WTC11 (cell line): ENCODE data around the gene CHPF2. TPM values are rescaled to one million over a fixed set of nuclear protein-coding genes. Genes with fewer than 3 reads are reported as not detected.

Experiments used
- ATAC-seq: fragments of 200-7000 bp; cut with Tn5 transposase; 2 replicates; pipeline ENCODE4 v1.10.0; 2021; ENCODE audit warnings: mild to moderate bottlenecking, moderate library complexity
- CTCF ChIA-PET: fragments of 300-600 bp; sonication (Branson Sonifier 250); formaldehyde crosslinking; loops from one replicate; lab custom pipeline; 2021; ENCODE audit warnings: antibody characterized with exemption; lab: Charles Lee
- POLR2A ChIA-PET: fragments of 350-600 bp; sonication (Branson Sonifier 250); formaldehyde crosslinking; loops from one replicate; lab custom pipeline; 2021; ENCODE audit warnings: antibody characterized with exemption; lab: Charles Lee
- DNase-seq: peaks from one replicate; pipeline ENCODE4 v3.0.0; 2021; ENCODE audit warnings: low spot score
- H3K27ac Mint-ChIP-seq: 2 replicates; pipeline ENCODE4 v1.8.0; 2021; ENCODE audit warnings: mixed read lengths
- H3K27me3 Mint-ChIP-seq: 2 replicates; pipeline ENCODE4 v1.8.0; 2021; ENCODE audit warnings: low read depth, mild to moderate bottlenecking, moderate library complexity, mixed read lengths
- H3K36me3 Mint-ChIP-seq: 2 replicates; pipeline ENCODE4 v1.8.0; 2021; ENCODE audit warnings: mixed read lengths
- H3K4me1 Mint-ChIP-seq: 2 replicates; pipeline ENCODE4 v1.8.0; 2022; ENCODE audit warnings: mixed read lengths
- H3K4me3 Mint-ChIP-seq: 2 replicates; pipeline ENCODE4 v1.8.0; 2021; ENCODE audit warnings: mild to moderate bottlenecking, moderate library complexity, mixed read lengths
- H3K9me3 Mint-ChIP-seq: 2 replicates; pipeline ENCODE4 v1.8.0; 2021; ENCODE audit warnings: mixed read lengths
- ATF1 ChIP-seq: sonication (generic); formaldehyde crosslinking; IDR thresholded peaks from 2 replicates; pipeline ENCODE4 v1.8.1; 2023; ENCODE audit warnings: mild to moderate bottlenecking, moderate library complexity, missing genetic modification reagents
- CREM ChIP-seq: sonication (generic); formaldehyde crosslinking; IDR thresholded peaks from 2 replicates; pipeline ENCODE4 v1.8.1; 2022; ENCODE audit warnings: mild to moderate bottlenecking, missing genetic modification reagents, moderate library complexity
- NR3C1 ChIP-seq: sonication (generic); formaldehyde crosslinking; conservative IDR thresholded peaks from 2 replicates; pipeline ENCODE4 v1.8.1; 2023; ENCODE audit warnings: low read depth, mild to moderate bottlenecking, missing genetic modification reagents
- TP53 ChIP-seq: sonication (generic); formaldehyde crosslinking; IDR thresholded peaks from 2 replicates; pipeline ENCODE4 v1.8.1; 2023; ENCODE audit warnings: mild to moderate bottlenecking, missing genetic modification reagents
- total RNA-seq: library from RNA; stranded (reverse); gene quantifications from 3 replicates; pipeline ENCODE4 v1.2.3, GENCODE V29; 2021
- TF ChIP-seq, protein P1 (sequence below): fragments of 250-450 bp; sonication (Bioruptor Pico); IDR thresholded peaks from 2 replicates; pipeline ENCODE4 v1.9.0; 2021; ENCODE audit warnings: mild to moderate bottlenecking
- TF ChIP-seq, protein P2 (sequence below): sonication (generic); formaldehyde crosslinking; IDR thresholded peaks from 2 replicates; pipeline ENCODE4 v1.8.0; 2023; ENCODE audit warnings: missing genetic modification reagents, mild to moderate bottlenecking, borderline replicate concordance
- TF ChIP-seq, protein P3 (sequence below): sonication (generic); formaldehyde crosslinking; IDR thresholded peaks from 2 replicates; pipeline ENCODE4 v1.8.0; 2022; ENCODE audit warnings: mild to moderate bottlenecking, missing genetic modification reagents
- TF ChIP-seq, protein P4 (sequence below): fragments of 250-450 bp; sonication (Bioruptor Pico); IDR thresholded peaks from 2 replicates; pipeline ENCODE4 v2.1.2; 2022; ENCODE audit warnings: mild to moderate bottlenecking, moderate library complexity
- TF ChIP-seq, protein P5 (sequence below): fragments of 250-450 bp; sonication (Bioruptor Pico); IDR thresholded peaks from 2 replicates; pipeline ENCODE4 v1.9.0; 2021; ENCODE audit warnings: moderate library complexity, mild to moderate bottlenecking, inconsistent platforms, borderline replicate concordance
- TF ChIP-seq, protein P6 (sequence below): fragments of 250-450 bp; sonication (Bioruptor Pico); IDR thresholded peaks from 2 replicates; pipeline ENCODE4 v1.9.0; 2021; ENCODE audit warnings: mild to moderate bottlenecking

The CHPF2 gene
- total RNA-seq, 1 experiment from 2014 or later = 30.7 TPM

DNA sequence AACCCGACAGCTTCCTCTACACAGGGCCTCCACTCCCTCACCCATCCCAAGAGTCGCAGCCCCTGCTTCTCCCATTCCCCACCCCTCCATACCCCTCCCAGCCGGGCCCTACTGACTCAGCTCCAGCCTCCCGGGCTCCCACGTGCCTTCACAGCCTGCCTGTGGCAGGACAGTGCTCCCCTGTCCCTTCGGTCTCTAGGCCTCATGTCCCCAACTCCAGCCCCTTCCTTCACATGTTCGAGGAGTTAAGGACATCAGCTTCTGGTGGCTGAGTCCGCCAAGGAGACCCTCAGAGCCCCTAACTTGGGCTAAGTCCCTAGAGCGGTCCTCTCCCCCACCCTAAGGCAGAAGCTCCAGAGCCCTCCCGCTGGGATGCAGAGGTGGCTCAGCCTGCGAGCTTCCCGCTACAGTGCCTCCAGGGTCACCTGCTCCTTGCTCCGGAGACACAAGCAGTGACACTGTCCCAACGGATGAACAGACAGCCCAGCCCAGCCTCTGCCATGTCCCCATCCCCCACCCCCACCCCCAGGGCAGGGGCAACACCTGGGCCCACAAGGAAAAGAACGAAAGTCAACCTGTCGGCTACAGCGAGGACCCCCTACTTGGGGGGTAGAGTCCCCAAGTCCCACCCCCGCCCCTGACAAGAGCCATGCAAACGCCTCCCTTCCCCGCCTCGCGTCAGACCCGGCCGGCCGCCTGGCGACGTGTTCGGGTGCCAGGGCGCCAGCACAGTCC is 15.5 kb downstream of the CHPF2 start:
- Mint-ChIP-seq H3K27me3 (peaks cover 65% of the 10 kb centered on the region), H3K27ac (no peak overlapping the region), H3K4me3 (peak overlapping the region; percentile 83), H3K4me1 (peaks cover 59% of the 10 kb centered on the region), H3K36me3 (no peaks in the 10 kb centered on the region), H3K9me3 (no peaks in the 10 kb centered on the region)
- ChIA-PET POLR2A (interaction anchor here (0.6 kb wide), 1 partner anchor 72 kb away, joined by 4 read pairs; no protein-coding TSS in a partner anchor), CTCF (interaction anchor here (0.7 to 2.8 kb wide), 8 partner anchors 9 to 238 kb away, joined by 3 to 24 read pairs (median 4); partner anchors contain the start of gene ABCF2)
- ATAC-seq (no peak), DNase-seq (no peak)
- TF ChIP-seq CREM (CRISPR knock-in tag) = no peak

DNA sequence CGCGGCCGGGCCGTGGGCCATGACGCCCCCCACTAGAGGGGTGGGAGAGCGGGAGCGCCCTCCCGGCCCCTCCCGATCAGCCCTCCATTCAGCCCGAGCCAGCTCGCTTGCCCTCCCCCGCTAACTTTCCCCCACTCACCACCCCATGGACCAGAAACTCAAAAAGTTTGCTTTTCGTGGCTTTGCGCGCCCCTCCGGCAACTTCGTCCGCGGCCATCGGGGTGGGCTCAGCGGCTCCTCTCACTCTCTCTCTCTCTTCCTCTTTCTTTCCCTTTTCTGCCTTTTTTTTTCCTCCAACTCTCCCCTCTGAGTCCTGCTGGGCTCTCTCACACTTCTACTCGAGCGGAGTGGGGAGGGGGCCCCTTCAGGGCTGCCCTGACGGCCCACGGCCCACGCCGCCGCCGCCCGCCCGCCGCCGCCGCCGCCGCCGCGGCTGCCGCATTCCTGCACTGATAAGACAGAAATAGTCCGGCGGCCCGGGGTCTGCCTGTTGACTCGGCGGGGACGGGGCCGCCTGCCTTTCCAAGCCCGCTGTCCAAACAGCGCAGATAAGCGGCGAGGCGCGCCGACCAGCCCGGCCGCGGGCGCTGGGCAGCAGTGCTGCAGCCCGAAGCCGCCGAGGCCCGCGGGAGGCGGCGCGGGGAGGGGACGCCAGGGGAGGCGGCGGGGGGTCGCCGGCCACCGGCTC is 16.2 kb downstream of the CHPF2 start, which contains the start of gene SMARCD3:
TSS of gene SMARCD3 (minus strand) at position 349 of the 688 bp plus-strand sequence. CDS start at position 217, 132 bp downstream.
- Mint-ChIP-seq H3K4me1 (peaks cover 63% of the 10 kb centered on the region), H3K4me3 (peak within 1 kb of the TSS; percentile 83), H3K36me3 (no peaks in the 10 kb centered on the region), H3K27me3 (peaks cover 66% of the 10 kb centered on the region), H3K27ac (no peak within 1 kb of the TSS), H3K9me3 (no peaks in the 10 kb centered on the region)
- TF ChIP-seq TP53 (CRISPR knock-in tag) (no peak), NR3C1 (CRISPR knock-in tag) (no peak)
- TF ChIP-seq, protein P1, sequence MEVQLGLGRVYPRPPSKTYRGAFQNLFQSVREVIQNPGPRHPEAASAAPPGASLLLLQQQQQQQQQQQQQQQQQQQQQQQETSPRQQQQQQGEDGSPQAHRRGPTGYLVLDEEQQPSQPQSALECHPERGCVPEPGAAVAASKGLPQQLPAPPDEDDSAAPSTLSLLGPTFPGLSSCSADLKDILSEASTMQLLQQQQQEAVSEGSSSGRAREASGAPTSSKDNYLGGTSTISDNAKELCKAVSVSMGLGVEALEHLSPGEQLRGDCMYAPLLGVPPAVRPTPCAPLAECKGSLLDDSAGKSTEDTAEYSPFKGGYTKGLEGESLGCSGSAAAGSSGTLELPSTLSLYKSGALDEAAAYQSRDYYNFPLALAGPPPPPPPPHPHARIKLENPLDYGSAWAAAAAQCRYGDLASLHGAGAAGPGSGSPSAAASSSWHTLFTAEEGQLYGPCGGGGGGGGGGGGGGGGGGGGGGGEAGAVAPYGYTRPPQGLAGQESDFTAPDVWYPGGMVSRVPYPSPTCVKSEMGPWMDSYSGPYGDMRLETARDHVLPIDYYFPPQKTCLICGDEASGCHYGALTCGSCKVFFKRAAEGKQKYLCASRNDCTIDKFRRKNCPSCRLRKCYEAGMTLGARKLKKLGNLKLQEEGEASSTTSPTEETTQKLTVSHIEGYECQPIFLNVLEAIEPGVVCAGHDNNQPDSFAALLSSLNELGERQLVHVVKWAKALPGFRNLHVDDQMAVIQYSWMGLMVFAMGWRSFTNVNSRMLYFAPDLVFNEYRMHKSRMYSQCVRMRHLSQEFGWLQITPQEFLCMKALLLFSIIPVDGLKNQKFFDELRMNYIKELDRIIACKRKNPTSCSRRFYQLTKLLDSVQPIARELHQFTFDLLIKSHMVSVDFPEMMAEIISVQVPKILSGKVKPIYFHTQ (CRISPR knock-in tag) = no peak
- TF ChIP-seq, protein P2, sequence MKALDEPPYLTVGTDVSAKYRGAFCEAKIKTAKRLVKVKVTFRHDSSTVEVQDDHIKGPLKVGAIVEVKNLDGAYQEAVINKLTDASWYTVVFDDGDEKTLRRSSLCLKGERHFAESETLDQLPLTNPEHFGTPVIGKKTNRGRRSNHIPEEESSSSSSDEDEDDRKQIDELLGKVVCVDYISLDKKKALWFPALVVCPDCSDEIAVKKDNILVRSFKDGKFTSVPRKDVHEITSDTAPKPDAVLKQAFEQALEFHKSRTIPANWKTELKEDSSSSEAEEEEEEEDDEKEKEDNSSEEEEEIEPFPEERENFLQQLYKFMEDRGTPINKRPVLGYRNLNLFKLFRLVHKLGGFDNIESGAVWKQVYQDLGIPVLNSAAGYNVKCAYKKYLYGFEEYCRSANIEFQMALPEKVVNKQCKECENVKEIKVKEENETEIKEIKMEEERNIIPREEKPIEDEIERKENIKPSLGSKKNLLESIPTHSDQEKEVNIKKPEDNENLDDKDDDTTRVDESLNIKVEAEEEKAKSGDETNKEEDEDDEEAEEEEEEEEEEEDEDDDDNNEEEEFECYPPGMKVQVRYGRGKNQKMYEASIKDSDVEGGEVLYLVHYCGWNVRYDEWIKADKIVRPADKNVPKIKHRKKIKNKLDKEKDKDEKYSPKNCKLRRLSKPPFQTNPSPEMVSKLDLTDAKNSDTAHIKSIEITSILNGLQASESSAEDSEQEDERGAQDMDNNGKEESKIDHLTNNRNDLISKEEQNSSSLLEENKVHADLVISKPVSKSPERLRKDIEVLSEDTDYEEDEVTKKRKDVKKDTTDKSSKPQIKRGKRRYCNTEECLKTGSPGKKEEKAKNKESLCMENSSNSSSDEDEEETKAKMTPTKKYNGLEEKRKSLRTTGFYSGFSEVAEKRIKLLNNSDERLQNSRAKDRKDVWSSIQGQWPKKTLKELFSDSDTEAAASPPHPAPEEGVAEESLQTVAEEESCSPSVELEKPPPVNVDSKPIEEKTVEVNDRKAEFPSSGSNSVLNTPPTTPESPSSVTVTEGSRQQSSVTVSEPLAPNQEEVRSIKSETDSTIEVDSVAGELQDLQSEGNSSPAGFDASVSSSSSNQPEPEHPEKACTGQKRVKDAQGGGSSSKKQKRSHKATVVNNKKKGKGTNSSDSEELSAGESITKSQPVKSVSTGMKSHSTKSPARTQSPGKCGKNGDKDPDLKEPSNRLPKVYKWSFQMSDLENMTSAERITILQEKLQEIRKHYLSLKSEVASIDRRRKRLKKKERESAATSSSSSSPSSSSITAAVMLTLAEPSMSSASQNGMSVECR (CRISPR knock-in tag) = 0 out of 2 replicates have a peak, but pooled peaks have one; percentile 23
- CTCF ChIA-PET = interaction anchor here (1.0 to 2.8 kb wide), 5 partner anchors 56 to 133 kb away, joined by 3 to 24 read pairs (median 5); no protein-coding TSS in a partner anchor
- peak; percentile 70 for DNase-seq
- POLR2A ChIA-PET = interaction anchor here (1.8 kb wide), 1 partner anchor 21 kb away, joined by 6 read pairs; no protein-coding TSS in a partner anchor
- no peak for ATAC-seq

DNA sequence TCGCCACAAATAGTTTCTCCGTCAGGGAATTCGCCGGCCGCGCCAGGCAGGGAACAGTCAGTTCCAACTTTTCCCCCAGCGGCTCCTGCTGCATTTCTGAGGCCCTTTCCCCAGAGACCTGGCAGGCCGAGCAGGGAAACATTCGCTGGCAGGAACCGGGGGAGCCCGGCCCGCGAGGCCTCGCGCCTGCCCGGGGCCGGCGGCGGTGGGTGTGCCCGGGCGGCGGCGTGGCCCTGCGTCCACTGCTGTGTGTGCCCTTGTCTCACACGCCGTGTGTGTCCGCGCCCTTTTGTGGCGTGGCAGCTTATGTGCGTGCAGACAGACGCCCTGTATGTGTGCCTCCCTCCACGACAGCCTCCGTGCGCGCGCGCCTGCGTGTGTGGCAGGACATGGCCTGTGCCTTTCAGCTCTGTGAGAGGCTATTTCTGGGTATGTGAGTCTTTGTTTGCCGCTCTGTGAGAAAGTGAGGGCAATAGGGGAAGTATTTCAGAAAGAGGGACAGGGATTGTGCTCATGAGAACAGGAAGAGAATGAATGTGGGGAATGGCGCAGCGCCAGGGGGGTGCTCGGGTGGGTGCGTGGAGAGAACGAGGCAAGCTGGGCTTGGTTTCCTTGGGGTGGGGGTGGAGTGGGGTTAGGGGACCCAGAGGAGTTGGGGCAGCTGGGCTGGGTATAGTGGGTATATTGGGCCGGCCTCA is 16.9 kb downstream of the CHPF2 start:
- TF ChIP-seq, protein P3, sequence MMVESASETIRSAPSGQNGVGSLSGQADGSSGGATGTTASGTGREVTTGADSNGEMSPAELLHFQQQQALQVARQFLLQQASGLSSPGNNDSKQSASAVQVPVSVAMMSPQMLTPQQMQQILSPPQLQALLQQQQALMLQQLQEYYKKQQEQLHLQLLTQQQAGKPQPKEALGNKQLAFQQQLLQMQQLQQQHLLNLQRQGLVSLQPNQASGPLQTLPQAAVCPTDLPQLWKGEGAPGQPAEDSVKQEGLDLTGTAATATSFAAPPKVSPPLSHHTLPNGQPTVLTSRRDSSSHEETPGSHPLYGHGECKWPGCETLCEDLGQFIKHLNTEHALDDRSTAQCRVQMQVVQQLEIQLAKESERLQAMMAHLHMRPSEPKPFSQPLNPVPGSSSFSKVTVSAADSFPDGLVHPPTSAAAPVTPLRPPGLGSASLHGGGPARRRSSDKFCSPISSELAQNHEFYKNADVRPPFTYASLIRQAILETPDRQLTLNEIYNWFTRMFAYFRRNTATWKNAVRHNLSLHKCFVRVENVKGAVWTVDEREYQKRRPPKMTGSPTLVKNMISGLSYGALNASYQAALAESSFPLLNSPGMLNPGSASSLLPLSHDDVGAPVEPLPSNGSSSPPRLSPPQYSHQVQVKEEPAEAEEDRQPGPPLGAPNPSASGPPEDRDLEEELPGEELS (CRISPR knock-in tag) = no peak
- TF ChIP-seq, protein P4, sequence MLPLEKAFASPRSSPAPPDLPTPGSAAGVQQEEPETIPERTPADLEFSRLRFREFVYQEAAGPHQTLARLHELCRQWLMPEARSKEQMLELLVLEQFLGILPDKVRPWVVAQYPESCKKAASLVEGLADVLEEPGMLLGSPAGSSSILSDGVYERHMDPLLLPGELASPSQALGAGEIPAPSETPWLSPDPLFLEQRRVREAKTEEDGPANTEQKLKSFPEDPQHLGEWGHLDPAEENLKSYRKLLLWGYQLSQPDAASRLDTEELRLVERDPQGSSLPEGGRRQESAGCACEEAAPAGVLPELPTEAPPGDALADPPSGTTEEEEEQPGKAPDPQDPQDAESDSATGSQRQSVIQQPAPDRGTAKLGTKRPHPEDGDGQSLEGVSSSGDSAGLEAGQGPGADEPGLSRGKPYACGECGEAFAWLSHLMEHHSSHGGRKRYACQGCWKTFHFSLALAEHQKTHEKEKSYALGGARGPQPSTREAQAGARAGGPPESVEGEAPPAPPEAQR (CRISPR knock-in tag) = no peak
- TF ChIP-seq, protein P5, sequence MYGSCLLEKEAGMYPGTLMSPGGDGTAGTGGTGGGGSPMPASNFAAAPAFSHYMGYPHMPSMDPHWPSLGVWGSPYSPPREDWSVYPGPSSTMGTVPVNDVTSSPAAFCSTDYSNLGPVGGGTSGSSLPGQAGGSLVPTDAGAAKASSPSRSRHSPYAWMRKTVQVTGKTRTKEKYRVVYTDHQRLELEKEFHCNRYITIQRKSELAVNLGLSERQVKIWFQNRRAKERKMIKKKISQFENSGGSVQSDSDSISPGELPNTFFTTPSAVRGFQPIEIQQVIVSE (CRISPR knock-in tag) = no peak
- TF ChIP-seq, protein P6, sequence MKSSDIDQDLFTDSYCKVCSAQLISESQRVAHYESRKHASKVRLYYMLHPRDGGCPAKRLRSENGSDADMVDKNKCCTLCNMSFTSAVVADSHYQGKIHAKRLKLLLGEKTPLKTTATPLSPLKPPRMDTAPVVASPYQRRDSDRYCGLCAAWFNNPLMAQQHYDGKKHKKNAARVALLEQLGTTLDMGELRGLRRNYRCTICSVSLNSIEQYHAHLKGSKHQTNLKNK (CRISPR knock-in tag) = no peak
- TF ChIP-seq ATF1 (CRISPR knock-in tag) = no peak
- CTCF ChIA-PET = interaction anchor here (1.0 to 1.4 kb wide), 2 partner anchors 55 to 133 kb away, joined by 3 to 5 read pairs; no protein-coding TSS in a partner anchor
- POLR2A ChIA-PET = interaction anchor here (1.8 kb wide), 1 partner anchor 21 kb away, joined by 6 read pairs; no protein-coding TSS in a partner anchor
- H3K4me3 Mint-ChIP-seq = peak overlapping the region; percentile 71
- DNase-seq (no peak), ATAC-seq (no peak)
- H3K36me3 Mint-ChIP-seq = no peaks in the 10 kb centered on the region
- H3K27me3 Mint-ChIP-seq = peaks cover 71% of the 10 kb centered on the region
- H3K27ac Mint-ChIP-seq = no peak overlapping the region
- H3K9me3 Mint-ChIP-seq = no peaks in the 10 kb centered on the region
- peaks cover 57% of the 10 kb centered on the region for H3K4me1 Mint-ChIP-seq
